ACC112 (cell line): ENCODE measurements around the gene RAD51B.

ENCODE experiments used
- H2AFZ ChIP-seq: fragments of 200-600 bp; sonication (generic); one replicate; pipeline ENCODE4 v1.6.0; 2017; ENCODE audit warnings: antibody characterized with exemption, low read length; ENCODE audit not compliant: unreplicated experiment
- H3K27ac ChIP-seq: fragments of 200-600 bp; sonication (generic); 2 replicates; pipeline ENCODE4 v1.5.1; 2014; ENCODE audit warnings: low read depth, mild to moderate bottlenecking, antibody characterized with exemption, low read length, moderate library complexity
- H3K27me3 ChIP-seq: fragments of 200-600 bp; sonication (generic); 2 replicates; pipeline ENCODE4 v1.6.1; 2014; ENCODE audit warnings: mild to moderate bottlenecking, antibody characterized with exemption, low read length, moderate library complexity, mixed read lengths; ENCODE audit not compliant: insufficient read depth
- H3K36me3 ChIP-seq: fragments of 200-600 bp; sonication (generic); 2 replicates; pipeline ENCODE4 v1.6.1; 2016; ENCODE audit warnings: mild to moderate bottlenecking, antibody characterized with exemption, low read length, moderate library complexity, mixed read lengths; ENCODE audit not compliant: insufficient read depth
- H3K4me1 ChIP-seq: fragments of 200-600 bp; sonication (generic); one replicate; pipeline ENCODE4 v1.6.1; 2016; ENCODE audit warnings: low read length, mixed read lengths; ENCODE audit not compliant: insufficient read depth, unreplicated experiment, control insufficient read depth
- H3K4me3 ChIP-seq: fragments of 200-600 bp; sonication (generic); 2 replicates; pipeline ENCODE4 v1.5.1; 2014; ENCODE audit warnings: mild to moderate bottlenecking, low read depth, low read length
- H3K79me2 ChIP-seq: fragments of 200-600 bp; sonication (generic); one replicate; pipeline ENCODE4 v1.6.0; 2016; ENCODE audit warnings: low read length; ENCODE audit not compliant: control insufficient read depth, unreplicated experiment, insufficient read depth

Gene RAD51B

GRCh38 chr14:68143341-68143841 lies 323.8 kb downstream of the RAD51B start:
- H3K4me1 ChIP-seq, result peaks cover 85% of the 10 kb centered on the region
- no peak overlapping the region for H2AFZ ChIP-seq
- H3K27ac ChIP-seq, result peak overlapping the region; percentile 75
- H3K4me3 ChIP-seq, result no peak overlapping the region
- H3K79me2 ChIP-seq, result no peaks in the 10 kb centered on the region
- no peaks in the 10 kb centered on the region for H3K36me3 ChIP-seq
- no peaks in the 10 kb centered on the region for H3K27me3 ChIP-seq

GRCh38 chr14:68144051-68144681 lies 324.6 kb downstream of the RAD51B start:
- H3K36me3 ChIP-seq, result no peaks in the 10 kb centered on the region
- H2AFZ ChIP-seq, result peak overlapping the region; percentile 27
- peak overlapping the region; percentile 75 for H3K27ac ChIP-seq
- H3K4me3 ChIP-seq, result no peak overlapping the region
- H3K4me1 ChIP-seq, result peaks cover 88% of the 10 kb centered on the region
- H3K27me3 ChIP-seq, result no peaks in the 10 kb centered on the region
- no peaks in the 10 kb centered on the region for H3K79me2 ChIP-seq

- Histone ChIP-seq H3K36me3 (no peaks in the 10 kb centered on the region), H3K4me3 (no peak overlapping the region), H2AFZ (no peak overlapping the region), H3K27ac (peak overlapping the region; percentile 75), H3K27me3 (no peaks in the 10 kb centered on the region), H3K79me2 (no peaks in the 10 kb centered on the region), H3K4me1 (peaks cover 80% of the 10 kb centered on the region)
Measured at GRCh38 chr14:68145036-68145435, 325.5 kb downstream of the RAD51B start.

DNA sequence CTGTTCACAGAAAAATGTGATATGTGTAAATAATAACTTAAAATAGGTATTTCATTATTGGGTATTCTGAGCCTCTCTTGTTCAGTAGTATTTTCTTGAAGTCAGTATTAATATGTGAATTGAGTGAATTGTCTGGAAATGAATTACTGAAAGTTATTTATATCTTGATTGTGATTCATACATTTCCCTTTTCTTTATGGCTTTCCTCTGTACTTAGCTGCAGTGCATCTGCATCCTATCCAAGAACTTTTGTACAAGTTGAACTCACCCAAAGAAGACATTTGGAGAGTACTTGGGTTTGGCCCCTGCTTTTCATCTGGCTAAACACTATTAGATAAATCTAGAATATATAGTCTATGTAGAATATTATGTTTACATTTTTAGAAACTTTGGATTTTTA lies 326.0 kb downstream of the RAD51B start:
- Histone ChIP-seq H3K4me3 (no peak overlapping the region), H2AFZ (no peak overlapping the region), H3K79me2 (no peaks in the 10 kb centered on the region), H3K4me1 (peaks cover 75% of the 10 kb centered on the region), H3K36me3 (no peaks in the 10 kb centered on the region), H3K27ac (peak overlapping the region; percentile 75), H3K27me3 (no peaks in the 10 kb centered on the region)

GRCh38 chr14:68146818-68147217 lies 327.2 kb downstream of the RAD51B start:
- peak overlapping the region; percentile 11 for H3K4me3 ChIP-seq
- H3K4me1 ChIP-seq, result peaks cover 62% of the 10 kb centered on the region
- no peaks in the 10 kb centered on the region for H3K36me3 ChIP-seq
- peak overlapping the region; percentile 85 for H3K27ac ChIP-seq
- no peaks in the 10 kb centered on the region for H3K27me3 ChIP-seq
- H3K79me2 ChIP-seq, result no peaks in the 10 kb centered on the region
- peak overlapping the region; percentile 9 for H2AFZ ChIP-seq

GRCh38 chr14:68147303-68147702 lies 327.7 kb downstream of the RAD51B start:
- Histone ChIP-seq H3K27ac (peak overlapping the region; percentile 85), H2AFZ (no peak overlapping the region), H3K79me2 (no peaks in the 10 kb centered on the region), H3K36me3 (no peaks in the 10 kb centered on the region), H3K4me3 (peak overlapping the region; percentile 11; the same call in 1 of the 2 replicates), H3K4me1 (peaks cover 58% of the 10 kb centered on the region), H3K27me3 (no peaks in the 10 kb centered on the region)

DNA sequence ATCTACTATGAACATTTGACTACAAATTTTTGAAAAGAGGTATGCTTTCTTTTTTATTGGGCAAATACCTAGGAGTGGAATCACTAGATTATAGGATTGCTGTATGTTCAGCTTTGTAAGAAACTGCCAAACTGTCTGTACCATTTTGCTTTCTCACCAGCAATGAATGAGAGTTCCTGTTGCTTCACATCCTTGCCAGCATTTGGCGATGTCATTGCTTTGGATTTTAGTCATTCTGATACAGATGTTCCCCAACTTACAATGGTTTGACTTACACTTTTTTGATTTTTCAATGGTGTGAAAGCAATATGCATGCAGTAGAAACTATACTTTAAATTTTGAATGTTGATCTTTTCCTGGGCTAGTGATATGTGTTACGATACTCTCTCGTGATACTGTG lies 328.7 kb downstream of the RAD51B start:
- H3K79me2 ChIP-seq, result no peaks in the 10 kb centered on the region
- H3K36me3 ChIP-seq, result no peaks in the 10 kb centered on the region
- peak overlapping the region; percentile 85 for H3K27ac ChIP-seq
- no peak overlapping the region for H2AFZ ChIP-seq
- peaks cover 54% of the 10 kb centered on the region for H3K4me1 ChIP-seq
- H3K4me3 ChIP-seq, result no peak overlapping the region
- H3K27me3 ChIP-seq, result no peaks in the 10 kb centered on the region

GRCh38 chr14:68148763-68149162 lies 329.2 kb downstream of the RAD51B start:
- Histone ChIP-seq H2AFZ (no peak overlapping the region), H3K27me3 (no peaks in the 10 kb centered on the region), H3K36me3 (no peaks in the 10 kb centered on the region), H3K4me1 (peaks cover 49% of the 10 kb centered on the region), H3K79me2 (no peaks in the 10 kb centered on the region), H3K4me3 (no peak overlapping the region), H3K27ac (no peak overlapping the region)

DNA sequence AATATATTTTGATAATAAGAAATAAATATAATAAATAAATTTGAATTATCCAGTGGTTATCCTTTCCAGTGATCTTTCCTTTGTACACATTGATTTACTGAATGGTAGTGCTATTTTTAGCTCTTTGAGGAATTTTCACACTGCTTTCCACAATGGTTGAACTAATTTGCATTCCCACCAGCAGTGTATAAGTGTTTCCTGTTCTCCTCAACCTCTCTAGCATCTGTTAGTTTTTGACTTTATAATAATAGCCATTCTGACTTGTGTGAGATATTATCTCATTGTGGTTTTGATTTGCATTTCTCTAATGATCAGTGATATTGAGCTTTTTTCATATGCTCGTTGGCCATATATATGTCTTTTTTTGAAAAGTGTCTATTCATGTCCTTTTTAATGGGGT lies 333.7 kb downstream of the RAD51B start:
- no peaks in the 10 kb centered on the region for H3K27me3 ChIP-seq
- no peak overlapping the region for H2AFZ ChIP-seq
- H3K36me3 ChIP-seq, result no peaks in the 10 kb centered on the region
- no peaks in the 10 kb centered on the region for H3K79me2 ChIP-seq
- H3K4me1 ChIP-seq, result peaks cover 10% of the 10 kb centered on the region
- no peak overlapping the region for H3K4me3 ChIP-seq
- no peak overlapping the region for H3K27ac ChIP-seq

DNA sequence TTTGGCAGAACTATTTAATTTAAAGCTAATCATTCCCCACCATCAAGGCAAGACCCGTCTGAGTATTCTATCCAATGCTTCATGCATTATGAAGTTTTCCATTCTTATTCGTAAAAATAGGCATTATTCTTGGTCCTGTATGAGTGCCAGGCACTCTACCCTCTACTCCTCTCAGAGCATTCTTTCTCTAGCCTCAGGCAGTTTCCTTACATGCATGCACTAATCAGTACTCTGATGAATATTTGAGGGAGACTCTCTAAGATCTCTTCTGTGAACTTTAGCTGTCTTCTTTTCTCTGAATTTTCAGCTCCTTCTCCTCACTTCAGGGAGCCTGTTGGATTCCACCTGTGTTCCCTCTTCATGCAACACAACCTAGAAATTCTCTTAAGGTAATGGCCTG lies 334.7 kb downstream of the RAD51B start:
- Histone ChIP-seq H3K27ac (no peak overlapping the region), H3K4me1 (peaks cover 6% of the 10 kb centered on the region), H3K36me3 (no peaks in the 10 kb centered on the region), H3K4me3 (no peak overlapping the region), H3K79me2 (no peaks in the 10 kb centered on the region), H2AFZ (no peak overlapping the region), H3K27me3 (no peaks in the 10 kb centered on the region)

DNA sequence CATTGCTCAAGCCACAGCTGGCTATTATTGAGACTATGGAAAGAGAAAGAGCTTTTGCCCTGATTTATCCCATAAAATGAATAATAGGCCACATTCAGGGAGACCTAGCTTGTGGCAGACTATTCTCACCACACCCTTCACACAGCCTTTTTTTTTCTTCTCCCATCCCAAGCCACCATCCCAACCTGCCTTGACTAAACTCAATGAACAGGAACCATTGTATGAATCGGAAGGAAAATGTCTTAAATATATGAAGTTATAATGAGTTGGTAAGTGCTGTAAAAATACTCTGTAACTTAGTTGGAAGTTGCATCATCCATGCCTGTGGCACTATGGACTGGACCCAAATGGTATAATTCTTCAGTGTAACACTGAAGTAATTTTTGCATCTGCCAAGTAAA lies 338.4 kb downstream of the RAD51B start:
- H3K4me3 ChIP-seq, result no peak overlapping the region
- H3K27me3 ChIP-seq, result no peaks in the 10 kb centered on the region
- H2AFZ ChIP-seq, result peak overlapping the region; percentile 58
- peaks cover 6% of the 10 kb centered on the region for H3K4me1 ChIP-seq
- no peak overlapping the region; the same call in 1 of the 2 replicates for H3K27ac ChIP-seq
- H3K36me3 ChIP-seq, result no peaks in the 10 kb centered on the region
- no peaks in the 10 kb centered on the region for H3K79me2 ChIP-seq
